Measurements from ENCODE around the gene CORT.

GRCh38 chr1:10434590-10434989 is 15.2 kb upstream of the CORT start:
- TF ChIP-seq CTCF (IDR thresholded peaks at IDR 0.05) (no peak), POLR2A (IDR thresholded peaks at IDR 0.05) (no peak)
